ENCODE measurements around the gene STOML1.
A peak's percentile ranks its signal among the peaks of the same experiment; 100 is the strongest.
"Not testable (repeated sequence)": the region's sequence is repeated elsewhere in the genome, so short reads cannot be mapped to it uniquely, and the experiment has no call there.

Gene STOML1

DNA sequence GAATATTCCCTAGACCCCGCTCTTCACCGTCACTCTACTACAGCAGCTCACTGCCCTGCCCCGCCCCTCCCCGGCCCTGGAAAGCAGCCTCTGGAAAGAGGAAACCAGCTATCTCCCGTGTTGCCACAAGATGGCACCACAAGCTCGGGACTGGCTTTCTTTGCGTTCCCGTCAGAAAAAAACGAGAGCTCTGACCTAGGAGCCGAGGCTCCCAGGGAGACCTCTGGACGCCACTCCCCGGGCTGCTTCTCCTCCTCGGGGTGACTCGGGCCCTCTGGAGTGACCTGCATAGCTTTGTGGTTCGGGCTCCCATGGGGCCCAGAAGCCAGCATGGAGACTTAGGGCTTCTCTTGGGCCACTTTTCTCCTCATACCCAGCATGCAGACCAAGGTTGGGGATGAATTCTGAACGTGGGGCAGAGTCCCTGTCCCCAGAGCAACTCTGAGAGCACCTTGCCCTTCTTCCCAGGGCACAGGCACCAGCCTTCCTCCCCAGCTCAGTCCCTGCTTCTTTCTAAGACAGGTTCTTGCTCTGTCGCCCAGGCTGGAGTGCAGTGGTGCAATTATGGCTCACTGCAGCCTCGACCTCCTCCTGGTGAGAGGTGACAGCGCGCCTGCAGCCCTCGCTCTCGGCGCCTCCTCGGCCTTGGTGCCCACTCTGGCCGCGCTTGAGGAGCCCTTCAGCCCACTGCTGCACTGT is 19.0 kb downstream of the STOML1 start:
- Histone ChIP-seq H3K9me3 (ENCODE audit: control insufficient read depth, low read length) (no peaks in the 10 kb centered on the region), H3K4me1 (ENCODE audit: control insufficient read depth, insufficient read depth, low read length, poor library complexity, severe bottlenecking) (peaks cover 2% of the 10 kb centered on the region), H3K27ac (ENCODE audit: low read depth, low read length, severe bottlenecking) (no peak overlapping the region), H3K4me3 (ENCODE audit: extremely low read depth, insufficient read depth, low read length, poor library complexity, severe bottlenecking) (no peak overlapping the region), H3K36me3 (ENCODE audit: control insufficient read depth, insufficient read depth, low read length) (no peaks in the 10 kb centered on the region)
- WGBS, 2 experiments (ENCODE audit: insufficient coverage in 2 of 2) = 9 to 35% methylated on average over 16 to 21 of the region's 26 CpGs

- 85 to 88% methylated on average over 5 of the region's 6 CpGs for WGBS, 2 experiments (ENCODE audit: insufficient coverage in 2 of 2)
- no peaks in the 10 kb centered on the region for H3K36me3 ChIP-seq (ENCODE audit: control insufficient read depth, insufficient read depth, low read length)
- no peaks in the 10 kb centered on the region for H3K9me3 ChIP-seq (ENCODE audit: control insufficient read depth, low read length)
- no peak overlapping the region for H3K4me3 ChIP-seq (ENCODE audit: extremely low read depth, insufficient read depth, low read length, poor library complexity, severe bottlenecking)
- H3K27ac ChIP-seq (ENCODE audit: low read depth, low read length, severe bottlenecking) = no peak overlapping the region
- H3K4me1 ChIP-seq (ENCODE audit: control insufficient read depth, insufficient read depth, low read length, poor library complexity, severe bottlenecking) = peaks cover 20% of the 10 kb centered on the region
Observed at GRCh38 chr15:73969151-73969759, 22.8 kb downstream of the STOML1 start.

GRCh38 chr15:73968461-73968860 is 23.6 kb downstream of the STOML1 start:
- H3K9me3 ChIP-seq (ENCODE audit: control insufficient read depth, low read length) = no peaks in the 10 kb centered on the region
- peaks cover 20% of the 10 kb centered on the region for H3K4me1 ChIP-seq (ENCODE audit: control insufficient read depth, insufficient read depth, low read length, poor library complexity, severe bottlenecking)
- WGBS, 2 experiments (ENCODE audit: insufficient coverage in 2 of 2) = no CpG with 5 or more reads among the region's 3 CpGs
- no peak overlapping the region for H3K4me3 ChIP-seq (ENCODE audit: extremely low read depth, insufficient read depth, low read length, poor library complexity, severe bottlenecking)
- no peaks in the 10 kb centered on the region for H3K36me3 ChIP-seq (ENCODE audit: control insufficient read depth, insufficient read depth, low read length)
- no peak overlapping the region for H3K27ac ChIP-seq (ENCODE audit: low read depth, low read length, severe bottlenecking)

GRCh38 chr15:73965758-73966113 is 26.4 kb downstream of the STOML1 start:
- WGBS, 2 experiments (ENCODE audit: insufficient coverage in 2 of 2) = 42 to 82% methylated on average over 1 of the region's 2 CpGs
- Histone ChIP-seq H3K4me1 (ENCODE audit: control insufficient read depth, insufficient read depth, low read length, poor library complexity, severe bottlenecking) (peaks cover 18% of the 10 kb centered on the region), H3K36me3 (ENCODE audit: control insufficient read depth, insufficient read depth, low read length) (no peaks in the 10 kb centered on the region), H3K27ac (ENCODE audit: low read depth, low read length, severe bottlenecking) (no peak overlapping the region), H3K9me3 (ENCODE audit: control insufficient read depth, low read length) (no peaks in the 10 kb centered on the region), H3K4me3 (ENCODE audit: extremely low read depth, insufficient read depth, low read length, poor library complexity, severe bottlenecking) (no peak overlapping the region)

- Histone ChIP-seq H3K4me1 (ENCODE audit: control insufficient read depth, insufficient read depth, low read length, poor library complexity, severe bottlenecking) (peaks cover 18% of the 10 kb centered on the region), H3K9me3 (ENCODE audit: control insufficient read depth, low read length) (no peaks in the 10 kb centered on the region), H3K36me3 (ENCODE audit: control insufficient read depth, insufficient read depth, low read length) (no peaks in the 10 kb centered on the region), H3K4me3 (ENCODE audit: extremely low read depth, insufficient read depth, low read length, poor library complexity, severe bottlenecking) (no peak overlapping the region), H3K27ac (ENCODE audit: low read depth, low read length, severe bottlenecking) (peak overlapping the region; percentile 56)
- WGBS, 2 experiments (ENCODE audit: insufficient coverage in 2 of 2) = 16 to 21% methylated on average over 9 to 10 of the region's 13 CpGs
Observed at GRCh38 chr15:73965094-73965757, 26.9 kb downstream of the STOML1 start.

DNA sequence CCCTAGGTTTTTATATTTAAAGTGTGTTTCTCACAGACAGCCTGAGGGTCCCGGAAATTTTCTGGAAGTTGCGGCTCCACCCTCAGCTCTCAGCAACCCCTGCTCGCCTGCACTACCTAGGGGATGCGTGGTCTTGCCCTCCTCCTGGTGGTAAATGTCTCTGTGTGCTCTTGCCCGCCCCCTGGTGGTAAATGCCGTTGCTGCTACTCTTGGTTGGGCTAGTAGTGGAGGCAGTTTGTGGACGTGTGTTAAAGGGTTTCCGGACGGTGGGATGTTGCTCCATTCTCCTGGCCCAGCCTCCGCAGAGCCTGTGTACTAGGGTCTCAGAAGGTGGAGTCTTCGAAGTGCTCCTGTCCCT is 27.4 kb downstream of the STOML1 start:
- no peaks in the 10 kb centered on the region for H3K36me3 ChIP-seq (ENCODE audit: control insufficient read depth, insufficient read depth, low read length)
- H3K27ac ChIP-seq (ENCODE audit: low read depth, low read length, severe bottlenecking) = peak overlapping the region; percentile 56

DNA sequence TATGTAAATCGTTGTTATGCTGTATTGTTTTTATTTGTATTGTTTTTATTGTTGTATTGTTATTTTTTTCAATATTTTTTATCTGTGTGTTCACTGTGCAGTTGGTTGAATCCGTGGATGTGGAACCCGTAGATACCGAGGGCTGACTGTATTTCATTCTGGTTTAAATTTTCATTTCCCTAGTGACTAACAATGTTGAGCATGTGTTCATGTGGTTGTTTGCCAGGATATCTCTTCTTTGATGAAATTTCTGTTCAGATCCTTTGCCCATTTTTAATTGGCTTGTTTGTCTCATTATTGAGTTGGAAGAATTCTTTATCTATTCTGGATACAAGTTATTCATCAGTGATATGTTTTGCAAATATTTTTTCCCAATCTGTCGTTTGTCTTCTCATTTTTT is 29.7 kb downstream of the STOML1 start:
- Histone ChIP-seq H3K36me3 (ENCODE audit: control insufficient read depth, insufficient read depth, low read length) (no peaks in the 10 kb centered on the region), H3K9me3 (ENCODE audit: control insufficient read depth, low read length) (no peaks in the 10 kb centered on the region), H3K4me3 (ENCODE audit: extremely low read depth, insufficient read depth, low read length, poor library complexity, severe bottlenecking) (no peak overlapping the region), H3K4me1 (ENCODE audit: control insufficient read depth, insufficient read depth, low read length, poor library complexity, severe bottlenecking) (peaks cover 18% of the 10 kb centered on the region), H3K27ac (ENCODE audit: low read depth, low read length, severe bottlenecking) (no peak overlapping the region)
- 100% methylated on average over 1 of the region's 5 CpGs; no CpG with 5 or more reads in 1 of the 2 experiments for WGBS, 2 experiments (ENCODE audit: insufficient coverage in 2 of 2)

More for the DNA sequence above, 27.4 kb downstream of the STOML1 start:
- Histone ChIP-seq H3K4me3 (ENCODE audit: extremely low read depth, insufficient read depth, low read length, poor library complexity, severe bottlenecking) (no peak overlapping the region), H3K4me1 (ENCODE audit: control insufficient read depth, insufficient read depth, low read length, poor library complexity, severe bottlenecking) (peaks cover 18% of the 10 kb centered on the region), H3K9me3 (ENCODE audit: control insufficient read depth, low read length) (no peaks in the 10 kb centered on the region)
- WGBS, 2 experiments (ENCODE audit: insufficient coverage in 2 of 2) = 6 to 23% methylated on average over 7 of the region's 11 CpGs

DNA sequence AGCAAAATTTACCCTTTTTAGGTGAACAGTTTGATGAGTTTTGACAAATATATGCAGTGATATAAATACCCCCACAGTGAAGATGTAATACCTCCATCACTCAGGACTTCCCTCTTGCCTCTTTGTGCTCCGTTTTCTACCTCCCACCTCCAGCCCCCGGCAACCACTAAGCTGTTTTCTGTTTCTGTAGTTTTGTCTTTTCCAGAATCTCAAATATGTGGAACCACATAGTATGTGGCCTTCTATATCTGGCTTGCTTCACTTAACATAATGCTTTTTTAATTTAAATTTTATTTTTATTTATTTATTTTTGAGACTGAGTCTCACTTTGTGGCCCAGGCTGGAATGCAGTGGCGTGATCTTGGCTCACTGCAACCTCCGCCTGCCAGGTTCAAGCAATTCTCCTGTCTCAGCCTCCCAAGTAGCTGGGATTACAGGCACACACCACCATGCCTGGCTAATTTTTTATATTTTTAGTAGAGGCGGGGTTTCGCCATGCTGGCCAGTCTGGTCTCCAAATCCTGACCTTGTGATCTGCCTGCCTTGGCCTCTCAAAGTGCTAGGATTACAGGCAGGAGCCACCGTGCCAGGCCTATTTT is 31.5 kb downstream of the STOML1 start:
- H3K9me3 ChIP-seq (ENCODE audit: control insufficient read depth, low read length); H3K4me3 ChIP-seq (ENCODE audit: extremely low read depth, insufficient read depth, low read length, poor library complexity, severe bottlenecking); H3K27ac ChIP-seq (ENCODE audit: low read depth, low read length, severe bottlenecking); H3K36me3 ChIP-seq (ENCODE audit: control insufficient read depth, insufficient read depth, low read length); H3K4me1 ChIP-seq (ENCODE audit: control insufficient read depth, insufficient read depth, low read length, poor library complexity, severe bottlenecking): not testable (repeated sequence)
- WGBS, 2 experiments (ENCODE audit: insufficient coverage in 2 of 2) = 92 to 93% methylated on average over 3 to 6 of the region's 7 CpGs

GRCh38 chr15:73959801-73960200 is 32.3 kb downstream of the STOML1 start:
- Histone ChIP-seq H3K4me3 (ENCODE audit: extremely low read depth, insufficient read depth, low read length, poor library complexity, severe bottlenecking) (no peak overlapping the region), H3K4me1 (ENCODE audit: control insufficient read depth, insufficient read depth, low read length, poor library complexity, severe bottlenecking) (peaks cover under 1% of the 10 kb centered on the region), H3K9me3 (ENCODE audit: control insufficient read depth, low read length) (no peaks in the 10 kb centered on the region), H3K27ac (ENCODE audit: low read depth, low read length, severe bottlenecking) (no peak overlapping the region), H3K36me3 (ENCODE audit: control insufficient read depth, insufficient read depth, low read length) (no peaks in the 10 kb centered on the region)
- WGBS, 2 experiments (ENCODE audit: insufficient coverage in 2 of 2) = 71 to 87% methylated on average over 4 to 6 of the region's 6 CpGs

GRCh38 chr15:73959012-73959581 is 33.0 kb downstream of the STOML1 start:
- H3K4me3 ChIP-seq (ENCODE audit: extremely low read depth, insufficient read depth, low read length, poor library complexity, severe bottlenecking) = no peak overlapping the region
- H3K4me1 ChIP-seq (ENCODE audit: control insufficient read depth, insufficient read depth, low read length, poor library complexity, severe bottlenecking) = no peaks in the 10 kb centered on the region
- H3K36me3 ChIP-seq (ENCODE audit: control insufficient read depth, insufficient read depth, low read length) = no peaks in the 10 kb centered on the region
- WGBS, 2 experiments (ENCODE audit: insufficient coverage in 2 of 2) = 84 to 88% methylated on average over 5 to 8 of the region's 8 CpGs
- no peak overlapping the region for H3K27ac ChIP-seq (ENCODE audit: low read depth, low read length, severe bottlenecking)
- no peaks in the 10 kb centered on the region for H3K9me3 ChIP-seq (ENCODE audit: control insufficient read depth, low read length)

Measured in mesodermal cell (in vitro differentiated cells).